A549 (cell line): ENCODE measurements around the gene MARK3. TPM values are rescaled to one million over a fixed set of nuclear protein-coding genes. Genes with fewer than 3 reads are reported as not detected.
"Not testable (repeated sequence)": the region's sequence is repeated elsewhere in the genome, so short reads cannot be mapped to it uniquely, and the experiment has no call there.

Source experiments
- ATAC-seq, 2 experiments: fragments of 200-7000 bp in 1 of 2; fragments of >200 bp in 1 of 2; cut with Nextera tagmentation in 1 of 2; cut with Tn5 transposase in 1 of 2; 3 replicates each; pipeline versions ENCODE4 v1.8.0 to v1.9.1; 2018 to 2020; ENCODE audit warnings: mild to moderate bottlenecking in 1 of 2, moderate library complexity in 1 of 2
- CTCF ChIA-PET: fragments of 300-600 bp; sonication (Branson Sonifier 250); formaldehyde crosslinking; extraction: SDS; loops from one replicate; lab custom pipeline; 2021; ENCODE audit warnings: antibody characterized with exemption, inconsistent platforms; lab: Yijun Ruan, JAX
- POLR2A ChIA-PET: fragments of 350-600 bp; formaldehyde crosslinking; extraction: SDS; loops from one replicate; lab custom pipeline; 2021; ENCODE audit warnings: antibody characterized with exemption, inconsistent platforms; lab: Yijun Ruan, JAX
- DNase-seq, 2 experiments: peaks; one replicate each; pipeline versions ENCODE4 v3.0.0 to v3.0.0-alpha.2; 2011 to 2016; ENCODE audit warnings: low read depth in 1 of 2, low spot score in 1 of 2
- FAIRE-seq: peaks from 2 replicates; lab custom pipeline; 2011; peaks lifted over from hg19 to GRCh38; lab: Jason Lieb, UNC
- H3K27ac ChIP-seq, 2 experiments: fragments of >200 bp; sonication (Bioruptor Twin); formaldehyde crosslinking; 3 replicates each; pipeline ENCODE4 v1.5.1; 2016 to 2017
- H3K4me1 ChIP-seq: fragments of >200 bp; sonication (Bioruptor Twin); formaldehyde crosslinking; 3 replicates; pipeline ENCODE4 v1.6.1; 2016
- H3K4me2 ChIP-seq: fragments of >200 bp; sonication (Bioruptor Twin); formaldehyde crosslinking; 3 replicates; pipeline ENCODE4 v1.6.1; 2016
- H3K4me3 ChIP-seq: fragments of >200 bp; sonication (Bioruptor Twin); formaldehyde crosslinking; 3 replicates; pipeline ENCODE4 v1.5.1; 2016
- H3K9me3 ChIP-seq: fragments of >200 bp; sonication (Bioruptor Twin); formaldehyde crosslinking; 3 replicates; pipeline ENCODE4 v1.6.1; 2016
- CTCF ChIP-seq: fragments of >200 bp; sonication (Bioruptor Twin); formaldehyde crosslinking; IDR thresholded peaks from 3 replicates; pipeline ENCODE4 v1.5.1; 2016
- EP300 ChIP-seq, 2 experiments: fragments of >200 bp; sonication (Bioruptor Twin); formaldehyde crosslinking; IDR thresholded peaks; 2 replicates in 1 of 2; 3 replicates in 1 of 2; pipeline ENCODE4 v1.6.1; 2016 to 2017
- FOSL2 ChIP-seq, 2 experiments: fragments of 450-650 bp in 1 of 2; fragments of >200 bp in 1 of 2; sonication (Bioruptor Twin) in 1 of 2; formaldehyde crosslinking; IDR thresholded peaks; 2 replicates each; pipeline versions ENCODE4 v1.5.0 to v1.6.1; 2016 to 2020; ENCODE audit warnings: mild to moderate bottlenecking in 1 of 2, moderate library complexity in 1 of 2
- HMGXB4 ChIP-seq: fragments of 250-450 bp; sonication (Bioruptor Pico); IDR thresholded peaks from 2 replicates; pipeline ENCODE4 v1.5.0; 2021; ENCODE audit warnings: mild to moderate bottlenecking, moderate library complexity, borderline replicate concordance
- HOXB13 ChIP-seq: fragments of 250-450 bp; sonication (Bioruptor Pico); IDR thresholded peaks from 2 replicates; pipeline ENCODE4 v1.5.0; 2020; ENCODE audit warnings: low read depth, mild to moderate bottlenecking, moderate library complexity
- HOXB5 ChIP-seq: fragments of 250-450 bp; sonication (Bioruptor Pico); IDR thresholded peaks from 2 replicates; pipeline ENCODE4 v1.5.0; 2020; ENCODE audit warnings: mild to moderate bottlenecking, moderate library complexity
- JUNB ChIP-seq: fragments of >200 bp; sonication (Bioruptor Twin); formaldehyde crosslinking; IDR thresholded peaks from 2 replicates; pipeline ENCODE4 v1.6.1; 2016
- MAFK ChIP-seq: fragments of 450-650 bp; IDR thresholded peaks from 2 replicates; pipeline ENCODE4 v1.6.1; 2014; ENCODE audit not compliant: partially characterized antibody
- NFE2L2 ChIP-seq: fragments of 150-350 bp; conservative IDR thresholded peaks from 2 replicates; pipeline ENCODE4 v1.6.1; 2014; ENCODE audit warnings: low read length
- PHF8 ChIP-seq: fragments of 200-600 bp; sonication (generic); IDR thresholded peaks from 2 replicates; pipeline ENCODE4 v1.6.1; 2016; ENCODE audit warnings: low read depth, mild to moderate bottlenecking, antibody characterized with exemption, moderate library complexity, borderline replicate concordance
- RARB ChIP-seq: fragments of 250-450 bp; sonication (Bioruptor Pico); IDR thresholded peaks from 2 replicates; pipeline ENCODE4 v1.8.0; 2021; ENCODE audit warnings: mild to moderate bottlenecking, moderate library complexity
- WGBS: methylation state at CpG from one replicate; pipeline ENCODE4 v1.1.6; 2017; ENCODE audit errors: missing lambda C conversion rate; 5-methylcytosine and 5-hydroxymethylcytosine counted together
- polyA plus RNA-seq, 4 experiments: library from polyadenylated mRNA; depleted of rRNA in 3 of 4; stranded (reverse); fragments of >200 nt; fragmentation: RNase III in 1 of 4; extraction: RNeasy Plus Mini Kit Qiagen cat#74134 plus additional on column Dnase treatment in 1 of 4; gene quantifications; 2 replicates in 3 of 4; 3 replicates in 1 of 4; pipeline ENCODE4 v1.2.3, GENCODE V29; 2011 to 2017
- TF ChIP-seq, protein P1 (sequence below): fragments of 450-650 bp; IDR thresholded peaks from 2 replicates; pipeline ENCODE4 v1.6.1; 2014; ENCODE audit warnings: antibody characterized with exemption

MARK3 gene
- polyA plus RNA-seq, 2 of the 4 experiments (the other 2 are of a cell fraction): 59.7 to 97.6 TPM

DNA sequence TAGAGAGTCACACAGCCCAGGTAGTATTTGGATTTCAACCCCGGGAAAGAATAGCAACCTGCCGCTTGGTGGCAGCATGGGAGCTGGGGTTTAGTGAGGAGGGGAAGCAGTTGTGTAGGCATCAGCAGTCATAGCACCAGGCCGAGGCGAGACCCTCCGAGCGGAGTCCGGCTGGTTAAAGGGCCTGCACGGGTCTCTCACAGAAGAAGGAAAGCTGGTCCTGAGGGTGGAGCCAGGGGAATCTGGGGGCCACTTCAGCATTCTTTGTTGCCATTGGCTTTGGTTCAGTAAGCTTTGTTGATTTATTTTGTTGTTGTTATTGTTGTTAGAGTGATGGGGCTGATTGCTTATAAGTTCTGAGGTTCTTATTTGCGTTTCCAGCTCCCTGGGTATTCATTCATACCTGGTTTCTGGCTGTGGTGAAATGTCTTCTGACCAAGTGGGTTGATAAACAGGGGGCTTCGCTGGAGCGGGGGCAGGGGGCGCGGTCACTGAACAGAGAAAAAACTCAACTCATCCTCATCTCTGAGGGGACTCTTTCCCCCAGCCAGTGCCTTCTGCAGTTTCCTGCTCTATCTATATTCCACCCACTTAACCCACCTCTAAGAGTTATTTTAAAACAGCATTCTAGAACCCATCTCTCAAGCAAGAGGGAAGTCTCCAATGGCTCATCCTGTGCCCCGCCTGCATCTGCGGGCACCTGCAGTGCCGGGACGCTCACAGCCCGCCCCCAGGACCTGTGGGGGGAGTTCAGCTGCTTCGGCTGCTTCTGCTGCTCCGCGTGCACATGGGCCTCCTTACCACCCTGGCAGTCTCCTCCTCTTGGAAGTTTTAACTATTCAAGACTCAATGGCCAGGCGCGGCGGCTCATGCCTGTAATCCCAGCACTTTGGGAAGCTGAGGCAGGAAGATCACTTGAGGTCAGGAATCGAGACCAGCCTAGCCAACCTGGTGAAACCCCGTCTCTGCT, 125.8 kb downstream of the MARK3 start:
- Histone ChIP-seq H3K4me1 (no peaks in the 10 kb centered on the region), H3K4me3 (no peak overlapping the region), H3K4me2 (no peak overlapping the region), H3K27ac (no peak overlapping the region), H3K9me3 (no peaks in the 10 kb centered on the region)
- TF ChIP-seq JUNB (no peak), HMGXB4 (CRISPR knock-in tag) (no peak)
- FAIRE-seq: no peak
- no peak for DNase-seq
- ChIA-PET CTCF (interaction anchor here (0.7 to 7.6 kb wide), 9 partner anchors 9 to 128 kb away, joined by 3 to 62 read pairs (median 5); partner anchors contain the start of genes CKB and TRMT61A), POLR2A (no interaction called here)
- 91% methylated on average over 26 of the region's 26 CpGs for WGBS
- no peak for ATAC-seq

- 96% methylated on average over 8 of the region's 8 CpGs for WGBS
- POLR2A ChIA-PET, H3K9me3 ChIP-seq, H3K4me3 ChIP-seq, FAIRE-seq, DNase-seq, H3K4me2 ChIP-seq, ATAC-seq, H3K27ac ChIP-seq, H3K4me1 ChIP-seq: not testable (repeated sequence)
- CTCF ChIA-PET: interaction anchor here (2.8 to 7.6 kb wide), 4 partner anchors 8 to 34 kb away, joined by 11 to 62 read pairs (median 45); partner anchors contain the start of genes CKB and TRMT61A
Observed at GRCh38 chr14:103512180-103512579, 127.0 kb downstream of the MARK3 start.

- TF ChIP-seq HOXB5 (CRISPR knock-in tag) (no peak), RARB (CRISPR knock-in tag) (no peak)
- TF ChIP-seq, all 56 proteins: peak for 0
- H3K4me2 ChIP-seq: no peak overlapping the region
- ATAC-seq: peak; percentile 12 to 15; a peak in 3 of 6 replicates
- no peak overlapping the region for H3K4me3 ChIP-seq
- WGBS: 90% methylated on average over 25 of the region's 25 CpGs
- no peaks in the 10 kb centered on the region for H3K4me1 ChIP-seq
- CTCF ChIA-PET: interaction anchor here (7.6 kb wide), 1 partner anchor 12 kb away, joined by 62 read pairs; no protein-coding TSS in a partner anchor
- FAIRE-seq: no peak
- no peak overlapping the region for H3K27ac ChIP-seq
- no peak for DNase-seq
- POLR2A ChIA-PET: no interaction called here
- no peaks in the 10 kb centered on the region for H3K9me3 ChIP-seq
Observed at GRCh38 chr14:103512701-103513611, 127.7 kb downstream of the MARK3 start.

DNA sequence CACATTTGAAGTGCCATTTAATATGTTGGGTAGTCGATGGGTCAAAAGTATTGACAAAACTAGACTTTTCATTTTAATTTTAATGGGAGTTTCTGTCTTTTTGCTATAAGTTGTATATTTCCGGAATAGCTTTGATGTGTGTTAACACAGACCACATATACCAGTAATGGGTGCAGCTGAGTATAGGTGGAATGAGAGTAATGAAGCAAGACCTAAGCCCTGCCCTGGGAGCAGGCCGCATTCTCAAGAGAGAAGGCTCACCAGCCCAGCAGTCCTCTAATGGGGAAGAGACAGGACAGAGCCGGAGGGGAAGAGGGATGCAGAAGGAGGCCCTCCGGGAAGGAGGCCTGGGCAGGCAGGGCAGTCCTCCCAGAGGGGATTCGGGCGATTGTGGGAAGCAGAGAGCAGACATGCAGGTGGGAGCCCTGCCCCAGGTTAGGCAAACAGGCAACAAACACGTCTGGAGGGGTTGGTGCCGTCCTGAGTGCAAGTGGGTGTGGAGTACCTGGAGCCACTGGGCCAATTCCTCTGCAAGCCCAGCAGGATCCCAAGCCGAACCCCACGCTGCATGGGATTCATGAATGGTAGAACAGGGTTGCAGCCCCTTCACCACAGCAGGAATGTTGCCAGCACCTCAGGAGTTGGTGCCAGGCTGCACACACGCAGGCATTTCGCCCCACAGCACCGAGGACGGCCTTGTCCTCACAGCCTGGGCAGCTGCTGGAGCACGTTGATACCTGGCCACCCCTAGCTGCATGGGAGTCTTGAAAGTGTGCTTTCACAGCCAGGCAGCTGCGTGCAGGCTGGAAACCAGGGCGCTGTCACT, 129.6 kb downstream of the MARK3 start:
- DNase-seq (no peak), ATAC-seq (no peak), FAIRE-seq (no peak)
- peaks cover 18% of the 10 kb centered on the region for H3K4me1 ChIP-seq
- no peak overlapping the region for H3K4me2 ChIP-seq
- no peaks in the 10 kb centered on the region for H3K9me3 ChIP-seq
- 81% methylated on average over 18 of the region's 18 CpGs for WGBS
- ChIA-PET CTCF (interaction anchor here (1.3 to 10.0 kb wide), 3 partner anchors 10 to 26 kb away, joined by 3 to 489 read pairs (median 62); partner anchors contain the start of gene TRMT61A), POLR2A (no interaction called here)
- no peak overlapping the region for H3K27ac ChIP-seq
- TF ChIP-seq, protein P1, sequence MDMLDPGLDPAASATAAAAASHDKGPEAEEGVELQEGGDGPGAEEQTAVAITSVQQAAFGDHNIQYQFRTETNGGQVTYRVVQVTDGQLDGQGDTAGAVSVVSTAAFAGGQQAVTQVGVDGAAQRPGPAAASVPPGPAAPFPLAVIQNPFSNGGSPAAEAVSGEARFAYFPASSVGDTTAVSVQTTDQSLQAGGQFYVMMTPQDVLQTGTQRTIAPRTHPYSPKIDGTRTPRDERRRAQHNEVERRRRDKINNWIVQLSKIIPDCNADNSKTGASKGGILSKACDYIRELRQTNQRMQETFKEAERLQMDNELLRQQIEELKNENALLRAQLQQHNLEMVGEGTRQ: no peak
- TF ChIP-seq PHF8: no peak
- TF ChIP-seq NFE2L2: no peak
- TF ChIP-seq FOSL2 (IDR thresholded peaks at IDR 0.05): no peak
- no peak for TF ChIP-seq FOSL2 (CRISPR knock-in tag; IDR thresholded peaks at IDR 0.05)
- no peak for TF ChIP-seq MAFK
- no peak for TF ChIP-seq CTCF
- no peak for TF ChIP-seq HOXB13 (CRISPR knock-in tag)
- TF ChIP-seq EP300 (IDR thresholded peaks at IDR 0.05): no peak
- no peak overlapping the region for H3K4me3 ChIP-seq
